ENCODE results near the gene CFTR.

GRCh38 chr7:117706210-117706609 lies 226.4 kb downstream of the CFTR start:
- TF ChIP-seq CTCF (IDR thresholded peaks at IDR 0.05) (no peak), POLR2A (IDR thresholded peaks at IDR 0.05) (no peak)
